H1 (cell line): ENCODE data around the gene SSTR3. TPM values are rescaled to one million over a fixed set of nuclear protein-coding genes. Genes with fewer than 3 reads are reported as not detected.

ENCODE experiments used
- CTCF ChIA-PET: fragments of 300-600 bp; sonication (Branson Sonifier 250); formaldehyde crosslinking; loops from one replicate; lab custom pipeline; 2021; ENCODE audit not compliant: partially characterized antibody; lab: Charles Lee
- POLR2A ChIA-PET: fragments of 300-600 bp; sonication (Branson Sonifier 250); formaldehyde crosslinking; loops from one replicate; lab custom pipeline; 2021; ENCODE audit warnings: inconsistent platforms; ENCODE audit not compliant: partially characterized antibody; lab: Charles Lee
- DNase-seq, 2 experiments: peaks; one replicate each; pipeline versions ENCODE4 v3.0.0 to v3.0.0-alpha.2; 2010 to 2022; ENCODE audit warnings: low spot score in 2 of 2, low read depth in 1 of 2, mixed read lengths in 1 of 2
- FAIRE-seq: peaks from 2 replicates; lab custom pipeline; 2011; peaks lifted over from hg19 to GRCh38; lab: Jason Lieb, UNC
- H2AFZ ChIP-seq: 2 replicates; pipeline ENCODE4 v1.8.1; 2012; ENCODE audit warnings: low read length, inconsistent platforms
- H2AK5ac ChIP-seq: 2 replicates; pipeline ENCODE4 v1.6.1; 2013; ENCODE audit warnings: low read depth, low read length
- H2BK120ac ChIP-seq: replicated peaks from 2 replicates; pipeline ENCODE3; 2013; ENCODE audit warnings: low read depth, low read length, inconsistent platforms
- H2BK12ac ChIP-seq: 2 replicates; pipeline ENCODE4 v1.6.1; 2013; ENCODE audit warnings: low read depth, low read length
- H2BK15ac ChIP-seq: 2 replicates; pipeline ENCODE4 v1.6.1; 2013; ENCODE audit warnings: low read length
- H2BK20ac ChIP-seq: 2 replicates; pipeline ENCODE4 v1.6.1; 2013; ENCODE audit warnings: low read length
- H2BK5ac ChIP-seq: 2 replicates; pipeline ENCODE4 v1.6.1; 2013; ENCODE audit warnings: low read depth, low read length
- H3K14ac ChIP-seq: 2 replicates; pipeline ENCODE4 v1.6.1; 2013; ENCODE audit warnings: inconsistent platforms; ENCODE audit not compliant: insufficient read length
- H3K18ac ChIP-seq: 2 replicates; pipeline ENCODE4 v1.6.1; 2013; ENCODE audit warnings: low read length; ENCODE audit errors: extremely low read depth
- H3K23ac ChIP-seq: 2 replicates; pipeline ENCODE4 v1.6.1; 2013; ENCODE audit warnings: inconsistent platforms; ENCODE audit not compliant: insufficient read length
- H3K23me2 ChIP-seq: 2 replicates; pipeline ENCODE4 v1.6.1; 2013; ENCODE audit warnings: low read depth, low read length
- H3K27ac ChIP-seq: 2 replicates; pipeline ENCODE4 v1.6.1; 2011; ENCODE audit warnings: low read depth, low read length, inconsistent platforms
- H3K27me3 ChIP-seq, 4 experiments: replicated peaks in 1 of 4; 1 replicate in 1 of 4; 2 replicates in 3 of 4; pipeline versions ENCODE4 v1.6.1 to v1.8.1; 2011 to 2013; ENCODE audit warnings: low read length in 3 of 4, mild to moderate bottlenecking in 3 of 4, inconsistent platforms in 2 of 4, mixed read lengths in 2 of 4, moderate library complexity in 1 of 4; ENCODE audit not compliant: control insufficient read depth in 3 of 4, insufficient read depth in 3 of 4; ENCODE audit errors: extremely low read depth in 1 of 4
- H3K36me3 ChIP-seq, 4 experiments: 2 replicates each; pipeline versions ENCODE4 v1.6.1 to v1.8.1; 2011 to 2013; ENCODE audit warnings: mild to moderate bottlenecking in 4 of 4, low read length in 3 of 4, moderate library complexity in 2 of 4, control low read depth in 1 of 4, inconsistent platforms in 1 of 4; ENCODE audit not compliant: insufficient read depth in 4 of 4, control insufficient read depth in 2 of 4
- H3K4ac ChIP-seq: replicated peaks from 2 replicates; pipeline ENCODE3; 2013; ENCODE audit warnings: low read length, low read depth, mixed read lengths, inconsistent platforms; ENCODE audit not compliant: insufficient read length
- H3K4me1 ChIP-seq, 4 experiments: replicated peaks in 1 of 4; 1 replicate in 1 of 4; 2 replicates in 3 of 4; pipeline versions ENCODE4 v1.6.1 to v1.8.1; 2011 to 2013; ENCODE audit warnings: low read length in 3 of 4, inconsistent platforms in 2 of 4, mixed read lengths in 1 of 4; ENCODE audit not compliant: insufficient read depth in 4 of 4, control insufficient read depth in 3 of 4
- H3K4me2 ChIP-seq, 2 experiments: 2 replicates each; pipeline versions ENCODE4 v1.6.1 to v1.8.1; 2011 to 2013; ENCODE audit warnings: low read depth in 2 of 2, low read length in 2 of 2, control low read depth in 1 of 2, inconsistent platforms in 1 of 2, mild to moderate bottlenecking in 1 of 2; ENCODE audit not compliant: insufficient read depth in 1 of 2
- H3K4me3 ChIP-seq, 4 experiments: fragments of 200-600, 300-600 bp in 1 of 4; sonication (generic), shearing (Covaris generic), sonication (Bioruptor Twin) in 1 of 4; 2 replicates each; pipeline versions ENCODE4 v1.5.1 to v1.8.1; 2011 to 2016; ENCODE audit warnings: low read length in 4 of 4, low read depth in 3 of 4, control low read depth in 2 of 4, inconsistent platforms in 2 of 4, mild to moderate bottlenecking in 2 of 4, mixed read lengths in 1 of 4, moderate library complexity in 1 of 4; ENCODE audit not compliant: insufficient read depth in 2 of 4; ENCODE audit errors: extremely low read depth in 1 of 4
- H3K56ac ChIP-seq: replicated peaks from 2 replicates; pipeline ENCODE3; 2013; ENCODE audit warnings: low read depth, mild to moderate bottlenecking, mixed read lengths, low read length, inconsistent platforms; ENCODE audit not compliant: insufficient read length
- H3K79me1 ChIP-seq: 2 replicates; pipeline ENCODE4 v1.6.1; 2013; ENCODE audit warnings: low read depth, low read length, control low read depth
- H3K79me2 ChIP-seq, 2 experiments: 2 replicates each; pipeline versions ENCODE4 v1.6.1 to v1.8.1; 2012 to 2013; ENCODE audit warnings: low read length in 2 of 2, mild to moderate bottlenecking in 2 of 2, inconsistent platforms in 1 of 2; ENCODE audit not compliant: insufficient read depth in 2 of 2, control insufficient read depth in 1 of 2
- H3K9ac ChIP-seq, 4 experiments: replicated peaks in 1 of 4; 1 replicate in 1 of 4; 2 replicates in 3 of 4; pipeline versions ENCODE4 v1.6.1 to v1.8.1; 2011 to 2013; ENCODE audit warnings: low read depth in 3 of 4, low read length in 3 of 4, control low read depth in 2 of 4, mild to moderate bottlenecking in 2 of 4, moderate library complexity in 2 of 4, inconsistent platforms in 1 of 4; ENCODE audit errors: extremely low read depth in 1 of 4
- H3K9me3 ChIP-seq, 2 experiments: 2 replicates each; pipeline versions ENCODE4 v1.6.1 to v1.8.1; 2012 to 2013; ENCODE audit warnings: mild to moderate bottlenecking in 2 of 2, moderate library complexity in 2 of 2, control low read depth in 1 of 2, inconsistent platforms in 1 of 2, low read depth in 1 of 2, low read length in 1 of 2, mixed read lengths in 1 of 2; ENCODE audit not compliant: insufficient read depth in 2 of 2
- H4K20me1 ChIP-seq, 2 experiments: replicated peaks in 1 of 2; 2 replicates each; pipeline versions ENCODE3 to v1.8.1; 2011 to 2013; ENCODE audit warnings: inconsistent platforms in 2 of 2, low read length in 2 of 2, mild to moderate bottlenecking in 1 of 2; ENCODE audit not compliant: insufficient read depth in 2 of 2, control insufficient read depth in 1 of 2
- H4K5ac ChIP-seq: 2 replicates; pipeline ENCODE4 v1.6.1; 2013; ENCODE audit warnings: low read length, low read depth, mixed read lengths, inconsistent platforms; ENCODE audit not compliant: insufficient read length
- H4K8ac ChIP-seq: 2 replicates; pipeline ENCODE4 v1.8.0; 2013; ENCODE audit warnings: mild to moderate bottlenecking, moderate library complexity, low read length, inconsistent platforms; ENCODE audit not compliant: insufficient read depth; ENCODE audit errors: extremely low read depth
- H4K91ac ChIP-seq: replicated peaks from 2 replicates; pipeline ENCODE3; 2013; ENCODE audit warnings: low read length, mixed read lengths, inconsistent platforms; ENCODE audit not compliant: insufficient read length
- SRF ChIP-seq: IDR thresholded peaks from 2 replicates; pipeline ENCODE4 v1.6.1; 2011; ENCODE audit warnings: mild to moderate bottlenecking, low read depth, low read length, moderate library complexity
- WGBS, 2 experiments: shearing (Covaris generic) in 1 of 2; methylation state at CpG; one replicate each; pipeline versions ENCODE4 v1.1.6 to v1.1.7; 2013 to 2015; ENCODE audit warnings: low lambda C conversion rate in 2 of 2, mixed read lengths in 2 of 2, inconsistent platforms in 1 of 2, low coverage in 1 of 2, missing lambda C conversion rate in 1 of 2; ENCODE audit not compliant: insufficient replicate concordance in 2 of 2, insufficient coverage in 1 of 2, insufficient read length in 1 of 2; ENCODE audit errors: extremely low coverage in 1 of 2, missing lambda C conversion rate in 1 of 2; 5-methylcytosine and 5-hydroxymethylcytosine counted together
- polyA plus RNA-seq, 7 experiments: library from polyadenylated mRNA; depleted of rRNA in 3 of 7; stranded (reverse) in 5 of 7; unstranded in 2 of 7; fragments of >200 nt in 5 of 7; fragments of 200-250 nt in 2 of 7; gene quantifications; 1 replicate in 5 of 7; 2 replicates in 1 of 7; 4 replicates in 1 of 7; pipeline versions ENCODE4 v1.2.1 to v1.2.3, GENCODE V29; 2011 to 2013; ENCODE audit warnings: missing spikeins in 2 of 7, mixed read lengths in 2 of 7
- total RNA-seq: library from RNA; stranded (reverse); fragmentation: NEBNext Ultra II Directional; extraction: Animal tissue kit (Norgen Biotek cat#: 25700); gene quantifications from 2 replicates; pipeline ENCODE4 v1.2.1, GENCODE V29; 2021

The SSTR3 gene
- total and polyA plus RNA-seq, 2 of the 8 experiments (the other 6 are each of a cell fraction or from before 2014, with no cell fraction given), result 0.22 to 0.77 TPM

- no peak overlapping the region for H3K18ac ChIP-seq
- no peaks in the 10 kb centered on the region for H3K79me1 ChIP-seq
- H3K79me2 ChIP-seq, result no peaks in the 10 kb centered on the region
- peaks cover 3% of the 10 kb centered on the region; the same call in 1 of the 2 replicates for H3K23me2 ChIP-seq
- H4K91ac ChIP-seq, result no peak overlapping the region
- DNase-seq (no peak), FAIRE-seq (no peak)
- H2AFZ ChIP-seq, result no peak overlapping the region
- H2BK20ac ChIP-seq, result no peak overlapping the region
- no peak overlapping the region for H3K27ac ChIP-seq
- no peaks in the 10 kb centered on the region for H3K27me3 ChIP-seq
- no peak overlapping the region for H2BK120ac ChIP-seq
- POLR2A ChIA-PET, result interaction anchor here (1.2 to 1.3 kb wide), 2 partner anchors 15 to 115 kb away, joined by 3 to 4 read pairs; no protein-coding TSS in a partner anchor
- WGBS, 2 experiments, result 81% methylated on average over 12 of the region's 12 CpGs; no CpG with 5 or more reads in 1 of the 2 experiments
- H4K5ac ChIP-seq, result no peak overlapping the region
- H3K14ac ChIP-seq, result no peak overlapping the region
- H3K4ac ChIP-seq, result no peak overlapping the region
- no peak overlapping the region for H3K4me2 ChIP-seq
- H4K8ac ChIP-seq, result no peak overlapping the region; the same call in none of the 2 replicates
- no peak overlapping the region for H3K4me3 ChIP-seq
- no peak overlapping the region for H2BK5ac ChIP-seq
- H3K36me3 ChIP-seq, result no peaks in the 10 kb centered on the region
- no peak overlapping the region; the same call in 1 of the 2 replicates for H2BK12ac ChIP-seq
- 0 out of 2 replicates have a peak overlapping the region, but pooled peaks have one; percentile 1 for H2BK15ac ChIP-seq
- H4K20me1 ChIP-seq, result no peaks in the 10 kb centered on the region
- H3K4me1 ChIP-seq, result peaks cover 6 to 22% (median 13%) of the 10 kb centered on the region in 4 experiments
- no peak for TF ChIP-seq SRF
- TF ChIP-seq, all 59 proteins: peak for 0
- Histone ChIP-seq H3K23ac (no peak overlapping the region), H3K56ac (no peak overlapping the region), H3K9ac (no peak overlapping the region; a peak in 1 of 7 replicates), H2AK5ac (no peak overlapping the region), H3K9me3 (no peaks in the 10 kb centered on the region)
- CTCF ChIA-PET, result interaction anchor here (0.7 to 2.2 kb wide), 8 partner anchors 13 to 83 kb away, joined by 3 to 10 read pairs (median 4); no protein-coding TSS in a partner anchor
These were observed 27.9 kb downstream of the SSTR3 start for GRCh38 chr22:37184380-37184755.
